Smooth muscle cell (in vitro differentiated cells): ENCODE results near the gene MFN2. TPM values are rescaled to one million over a fixed set of nuclear protein-coding genes. Genes with fewer than 3 reads are reported as not detected.

ENCODE experiments used
- DNase-seq: peaks from one replicate; lab custom pipeline; 2025; ENCODE audit not compliant: unreplicated experiment; lab: John Stamatoyannopoulos, UW
- H2AFZ ChIP-seq: fragments of 200-600 bp; sonication (generic); 2 replicates; pipeline ENCODE4 v1.6.0; 2016; ENCODE audit warnings: antibody characterized with exemption, low read depth, mild to moderate bottlenecking
- H3F3A ChIP-seq: fragments of 200-600 bp; sonication (generic); 2 replicates; pipeline ENCODE4 v1.6.0; 2017; ENCODE audit warnings: antibody characterized with exemption, low read depth
- H3K27ac ChIP-seq: fragments of 200-600 bp; sonication (generic); 2 replicates; pipeline ENCODE4 v1.5.1; 2016; ENCODE audit warnings: low read depth, mild to moderate bottlenecking
- H3K27me3 ChIP-seq: fragments of 200-600 bp; sonication (generic); 2 replicates; pipeline ENCODE4 v1.6.1; 2016; ENCODE audit warnings: low read depth, mild to moderate bottlenecking
- H3K36me3 ChIP-seq: fragments of 200-600 bp; sonication (generic); 2 replicates; pipeline ENCODE4 v1.5.1; 2016; ENCODE audit warnings: low read depth
- H3K4me1 ChIP-seq: fragments of 200-600 bp; sonication (generic); 2 replicates; pipeline ENCODE4 v1.5.1; 2016; ENCODE audit warnings: low read depth
- H3K4me2 ChIP-seq: fragments of 200-600 bp; sonication (generic); 2 replicates; pipeline ENCODE4 v1.6.0; 2016; ENCODE audit warnings: mild to moderate bottlenecking
- H3K4me3 ChIP-seq: fragments of 200-600 bp; sonication (generic); 2 replicates; pipeline ENCODE4 v1.5.1; 2016; ENCODE audit warnings: mild to moderate bottlenecking
- H3K79me2 ChIP-seq: fragments of 200-600 bp; sonication (generic); 2 replicates; pipeline ENCODE4 v1.6.0; 2016; ENCODE audit warnings: low read depth, mild to moderate bottlenecking
- H3K9ac ChIP-seq: fragments of 200-600 bp; sonication (generic); 2 replicates; pipeline ENCODE4 v1.6.0; 2016; ENCODE audit warnings: low read depth
- H3K9me3 ChIP-seq: fragments of 200-600 bp; sonication (generic); replicated peaks from 2 replicates; pipeline ENCODE4 v1.5.1; 2016; ENCODE audit warnings: low read depth
- H4K20me1 ChIP-seq: fragments of 200-600 bp; sonication (generic); 2 replicates; pipeline ENCODE4 v1.6.0; 2016; ENCODE audit warnings: low read depth
- WGBS: methylation state at CpG from one replicate; pipeline ENCODE4 v1.1.7; 2016; ENCODE audit warnings: low lambda C conversion rate; 5-methylcytosine and 5-hydroxymethylcytosine counted together
- polyA plus RNA-seq: library from polyadenylated mRNA; unstranded; fragments of >200 nt; fragmentation: Nextera tagmentation; extraction: Ambion mirVana; gene quantifications from 2 replicates; pipeline ENCODE4 v1.2.1, GENCODE V29; 2016
- total RNA-seq: library from RNA; depleted of rRNA; stranded (reverse); fragments of >200 nt; gene quantifications from 2 replicates; pipeline ENCODE4 v1.2.3, GENCODE V29; 2014
- TF ChIP-seq, protein P1 (sequence below): fragments of 200-600 bp; sonication (generic); IDR thresholded peaks from 2 replicates; pipeline ENCODE4 v1.5.1; 2017; ENCODE audit warnings: borderline replicate concordance, mild to moderate bottlenecking, antibody characterized with exemption; ENCODE audit not compliant: insufficient read depth, poor library complexity, severe bottlenecking

The MFN2 gene
- total and polyA plus RNA-seq, 2 experiments from 2014 or later, result 30.0 to 39.7 TPM

DNA sequence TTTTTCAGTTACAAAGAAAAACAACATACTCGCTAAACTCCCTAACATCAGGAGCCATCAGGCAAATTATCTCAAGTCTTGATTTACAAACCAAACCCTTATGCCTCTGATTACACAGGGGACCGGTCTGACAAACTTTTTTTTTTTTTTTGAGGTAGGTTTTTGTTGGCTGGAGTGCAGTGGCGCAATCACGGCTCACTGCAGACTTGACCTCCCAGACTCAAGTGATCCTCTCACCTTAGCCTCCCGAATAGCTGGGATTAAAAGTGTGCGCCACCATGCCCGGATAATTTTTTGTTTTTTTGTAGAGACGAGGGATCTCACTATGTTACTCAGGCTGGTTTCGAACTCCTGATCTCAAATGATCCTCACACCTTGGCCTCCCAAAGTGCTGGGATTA, 35.3 kb downstream of the MFN2 start:
- Histone ChIP-seq H3K4me2 (no peak overlapping the region), H3K4me1 (no peaks in the 10 kb centered on the region), H2AFZ (no peak overlapping the region), H3K79me2 (peaks cover 11% of the 10 kb centered on the region), H3K9me3 (no peaks in the 10 kb centered on the region), H4K20me1 (no peaks in the 10 kb centered on the region), H3K27me3 (no peaks in the 10 kb centered on the region), H3K27ac (peak overlapping the region; percentile 86), H3K36me3 (no peaks in the 10 kb centered on the region), H3K9ac (no peak overlapping the region), H3K4me3 (no peak overlapping the region), H3F3A (peaks cover 2% of the 10 kb centered on the region)
- TF ChIP-seq, protein P1, sequence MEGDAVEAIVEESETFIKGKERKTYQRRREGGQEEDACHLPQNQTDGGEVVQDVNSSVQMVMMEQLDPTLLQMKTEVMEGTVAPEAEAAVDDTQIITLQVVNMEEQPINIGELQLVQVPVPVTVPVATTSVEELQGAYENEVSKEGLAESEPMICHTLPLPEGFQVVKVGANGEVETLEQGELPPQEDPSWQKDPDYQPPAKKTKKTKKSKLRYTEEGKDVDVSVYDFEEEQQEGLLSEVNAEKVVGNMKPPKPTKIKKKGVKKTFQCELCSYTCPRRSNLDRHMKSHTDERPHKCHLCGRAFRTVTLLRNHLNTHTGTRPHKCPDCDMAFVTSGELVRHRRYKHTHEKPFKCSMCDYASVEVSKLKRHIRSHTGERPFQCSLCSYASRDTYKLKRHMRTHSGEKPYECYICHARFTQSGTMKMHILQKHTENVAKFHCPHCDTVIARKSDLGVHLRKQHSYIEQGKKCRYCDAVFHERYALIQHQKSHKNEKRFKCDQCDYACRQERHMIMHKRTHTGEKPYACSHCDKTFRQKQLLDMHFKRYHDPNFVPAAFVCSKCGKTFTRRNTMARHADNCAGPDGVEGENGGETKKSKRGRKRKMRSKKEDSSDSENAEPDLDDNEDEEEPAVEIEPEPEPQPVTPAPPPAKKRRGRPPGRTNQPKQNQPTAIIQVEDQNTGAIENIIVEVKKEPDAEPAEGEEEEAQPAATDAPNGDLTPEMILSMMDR, result no peak
- no peak for DNase-seq
- WGBS, result 97% methylated on average over 9 of the region's 9 CpGs

DNA sequence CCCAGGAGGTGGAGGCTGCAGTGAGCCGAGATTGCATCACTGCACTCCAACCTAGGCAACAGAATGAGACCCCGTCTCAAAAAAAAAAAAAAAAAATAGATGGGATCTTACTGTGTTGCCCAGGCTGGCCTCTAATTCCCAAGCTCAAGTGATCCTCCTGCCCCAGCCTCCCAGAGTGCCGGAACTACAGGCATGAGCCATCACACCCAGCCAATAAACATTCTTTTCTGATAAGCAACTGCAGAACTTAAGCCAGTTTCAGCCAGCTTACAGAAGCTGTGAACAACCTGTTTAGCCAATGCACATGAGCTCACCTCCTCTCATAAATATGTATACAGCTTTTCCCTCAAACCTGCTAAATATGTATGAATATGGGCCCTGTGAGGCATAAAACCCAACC, 35.9 kb downstream of the MFN2 start:
- WGBS, result 94% methylated on average over 3 of the region's 3 CpGs
- no peak overlapping the region for H3K27ac ChIP-seq

DNA sequence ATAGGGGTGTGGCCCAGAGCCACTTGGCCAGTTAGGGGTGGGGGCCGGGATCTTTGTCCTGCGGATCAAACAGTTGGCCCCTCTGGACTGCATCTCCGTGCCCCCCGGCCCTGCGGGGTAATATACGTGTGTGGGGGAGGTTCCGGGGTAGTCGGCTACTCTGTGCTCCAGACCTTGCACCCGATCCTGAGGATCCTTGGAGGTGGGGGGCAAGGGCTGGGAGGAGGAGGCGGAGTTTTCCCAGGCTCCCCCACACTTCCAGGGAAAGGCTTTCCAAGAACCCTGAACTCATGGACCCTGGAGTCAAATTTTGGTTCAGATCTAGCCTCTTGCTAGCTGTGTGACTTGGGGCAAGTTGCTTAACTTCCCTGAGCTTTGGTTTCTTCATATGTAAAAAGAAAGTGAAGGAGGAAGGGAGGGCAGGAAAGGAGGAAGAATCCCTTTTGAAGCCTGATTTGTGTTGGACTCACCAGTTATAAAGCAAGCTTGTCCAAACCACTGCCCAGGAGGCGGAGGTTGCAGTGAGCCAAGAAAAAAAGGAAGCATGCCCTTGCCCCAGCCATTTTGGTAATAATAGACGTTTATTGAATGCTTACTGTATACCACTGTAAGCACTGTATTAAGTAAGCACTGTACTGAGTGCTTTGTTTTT, 39.7 kb downstream of the MFN2 start:
- H3K4me2 ChIP-seq, result peak overlapping the region; percentile 100
- H3K27me3 ChIP-seq, result no peaks in the 10 kb centered on the region
- peaks cover 30% of the 10 kb centered on the region for H3K79me2 ChIP-seq
- TF ChIP-seq, protein P1, result no peak
- H3K9ac ChIP-seq, result peak overlapping the region; percentile 80
- H3K36me3 ChIP-seq, result no peaks in the 10 kb centered on the region
- H4K20me1 ChIP-seq, result no peaks in the 10 kb centered on the region
- H3F3A ChIP-seq, result no peaks in the 10 kb centered on the region
- H2AFZ ChIP-seq, result peak overlapping the region; percentile 59
- peak overlapping the region; percentile 82 for H3K4me3 ChIP-seq
- no peaks in the 10 kb centered on the region for H3K4me1 ChIP-seq
- H3K27ac ChIP-seq, result peak overlapping the region; percentile 34
- 15% methylated on average over 12 of the region's 12 CpGs for WGBS
- no peaks in the 10 kb centered on the region for H3K9me3 ChIP-seq
- DNase-seq, result no peak

More for the DNA sequence above, 35.9 kb downstream of the MFN2 start:
- Histone ChIP-seq H4K20me1 (no peaks in the 10 kb centered on the region), H3K27me3 (no peaks in the 10 kb centered on the region), H3K36me3 (no peaks in the 10 kb centered on the region), H3K4me1 (no peaks in the 10 kb centered on the region), H3K79me2 (peaks cover 16% of the 10 kb centered on the region), H3K9me3 (no peaks in the 10 kb centered on the region), H3F3A (peaks cover 2% of the 10 kb centered on the region), H3K9ac (no peak overlapping the region), H2AFZ (no peak overlapping the region), H3K4me3 (no peak overlapping the region), H3K4me2 (no peak overlapping the region)
- no peak for DNase-seq
- TF ChIP-seq, protein P1, result no peak

DNA sequence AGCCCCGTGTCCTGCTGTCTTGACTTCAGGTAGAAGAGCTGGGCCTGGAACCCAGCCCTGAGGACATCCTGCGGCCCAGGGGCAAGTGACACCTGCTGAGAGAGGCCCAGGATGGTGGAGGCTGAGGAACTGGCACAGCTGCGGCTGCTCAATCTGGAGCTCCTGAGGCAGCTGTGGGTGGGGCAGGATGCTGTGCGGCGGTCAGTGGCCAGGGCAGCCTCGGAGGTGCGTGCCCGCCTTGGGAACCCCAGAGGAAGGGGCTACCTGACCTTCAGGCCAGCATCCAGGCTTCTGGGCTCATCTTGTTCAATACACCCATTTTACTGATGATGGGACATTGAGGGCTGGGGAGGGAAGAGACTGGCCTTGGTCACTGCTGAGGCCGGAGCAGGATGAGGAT, 41.4 kb downstream of the MFN2 start:
- WGBS, result 96% methylated on average over 9 of the region's 9 CpGs
- no peaks in the 10 kb centered on the region for H3K27me3 ChIP-seq
- no peak overlapping the region for H3K27ac ChIP-seq
- no peak overlapping the region for H3K9ac ChIP-seq
- no peaks in the 10 kb centered on the region for H3K9me3 ChIP-seq
- H3K4me2 ChIP-seq, result no peak overlapping the region
- H2AFZ ChIP-seq, result no peak overlapping the region
- no peak for DNase-seq
- H4K20me1 ChIP-seq, result no peaks in the 10 kb centered on the region
- H3K4me1 ChIP-seq, result no peaks in the 10 kb centered on the region
- H3K4me3 ChIP-seq, result no peak overlapping the region
- H3F3A ChIP-seq, result no peaks in the 10 kb centered on the region
- H3K36me3 ChIP-seq, result no peaks in the 10 kb centered on the region
- peaks cover 30% of the 10 kb centered on the region for H3K79me2 ChIP-seq
- TF ChIP-seq, protein P1, result no peak
